ENCODE measurements around the gene PHLDA1. TPM values are rescaled to one million over a fixed set of nuclear protein-coding genes. Genes with fewer than 3 reads are reported as not detected.

Gene PHLDA1
- total and polyA plus RNA-seq, 2 of the 13 experiments (the other 11 are each of a cell fraction or from before 2014, with no cell fraction given) = 33.8 to 41.0 TPM

DNA sequence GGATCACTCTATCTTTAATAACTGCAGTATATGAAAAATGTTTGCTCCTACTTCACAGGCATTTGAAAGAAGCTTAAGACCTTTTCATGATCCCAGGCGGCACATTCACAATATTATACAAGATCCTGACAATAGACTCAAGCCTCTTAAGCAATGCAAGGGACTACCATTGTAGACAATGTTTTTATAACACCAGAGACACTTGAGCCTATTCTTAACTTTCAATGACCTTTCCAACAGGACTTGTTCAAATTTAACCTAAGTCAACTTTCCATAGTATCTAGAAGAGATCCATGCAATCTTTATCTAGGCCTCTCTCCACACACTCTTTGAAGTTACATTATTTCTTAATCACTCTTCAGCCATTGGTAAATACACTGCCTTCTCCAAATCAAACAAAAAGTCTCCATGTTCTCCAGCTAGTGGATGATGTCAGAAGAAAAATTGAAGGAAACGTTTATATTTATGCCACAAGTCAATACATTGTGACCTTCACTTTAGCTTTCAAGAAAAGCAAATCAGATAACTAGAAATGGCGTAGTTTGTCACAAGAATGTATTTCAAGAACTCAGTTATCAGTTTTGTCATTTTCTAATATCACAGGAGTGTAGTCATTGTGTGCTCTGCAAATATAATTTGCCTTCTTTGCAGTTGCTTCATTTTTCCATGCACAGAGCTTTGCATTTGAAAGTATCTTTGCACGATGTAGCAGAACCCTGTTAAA is 41.2 kb downstream of the PHLDA1 start (continued):
- TF ChIP-seq, protein P1, sequence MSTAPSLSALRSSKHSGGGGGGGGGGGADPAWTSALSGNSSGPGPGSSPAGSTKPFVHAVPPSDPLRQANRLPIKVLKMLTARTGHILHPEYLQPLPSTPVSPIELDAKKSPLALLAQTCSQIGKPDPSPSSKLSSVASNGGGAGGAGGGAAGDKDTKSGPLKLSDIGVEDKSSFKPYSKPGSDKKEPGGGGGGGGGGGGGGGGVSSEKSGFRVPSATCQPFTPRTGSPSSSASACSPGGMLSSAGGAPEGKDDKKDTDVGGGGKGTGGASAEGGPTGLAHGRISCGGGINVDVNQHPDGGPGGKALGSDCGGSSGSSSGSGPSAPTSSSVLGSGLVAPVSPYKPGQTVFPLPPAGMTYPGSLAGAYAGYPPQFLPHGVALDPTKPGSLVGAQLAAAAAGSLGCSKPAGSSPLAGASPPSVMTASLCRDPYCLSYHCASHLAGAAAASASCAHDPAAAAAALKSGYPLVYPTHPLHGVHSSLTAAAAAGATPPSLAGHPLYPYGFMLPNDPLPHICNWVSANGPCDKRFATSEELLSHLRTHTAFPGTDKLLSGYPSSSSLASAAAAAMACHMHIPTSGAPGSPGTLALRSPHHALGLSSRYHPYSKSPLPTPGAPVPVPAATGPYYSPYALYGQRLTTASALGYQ (CRISPR knock-in tag; IDR thresholded peaks at IDR 0.05) = peak; percentile 96
- TF ChIP-seq, protein P2, sequence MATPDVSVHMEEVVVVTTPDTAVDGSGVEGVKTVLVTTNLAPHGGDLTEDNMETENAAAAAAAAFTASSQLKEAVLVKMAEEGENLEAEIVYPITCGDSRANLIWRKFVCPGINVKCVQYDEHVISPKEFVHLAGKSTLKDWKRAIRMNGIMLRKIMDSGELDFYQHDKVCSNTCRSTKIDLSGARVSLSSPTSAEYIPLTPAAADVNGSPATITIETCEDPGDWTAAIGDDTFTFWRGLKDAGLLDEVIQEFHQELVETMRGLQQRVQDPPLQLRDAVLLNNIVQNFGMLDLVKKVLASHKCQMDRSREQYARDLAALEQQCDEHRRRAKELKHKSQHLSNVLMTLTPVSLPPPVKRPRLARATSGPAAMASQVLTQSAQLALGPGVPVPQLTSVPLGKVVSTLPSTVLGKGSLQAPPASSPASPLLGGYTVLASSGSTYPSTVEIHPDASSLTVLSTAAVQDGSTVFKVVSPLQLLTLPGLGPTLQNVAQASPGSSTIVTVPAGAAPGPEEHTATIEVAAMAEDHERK (CRISPR knock-in tag; IDR thresholded peaks at IDR 0.05; ENCODE audit: low read depth) = no peak
- TF ChIP-seq ZC3H4 (CRISPR knock-in tag; IDR thresholded peaks at IDR 0.05; ENCODE audit: borderline replicate concordance) (no peak), KLF16 (CRISPR knock-in tag; IDR thresholded peaks at IDR 0.05) (peak in 1 of 2 experiments; percentile 90; a peak in 2 of 4 replicates), TCF12 (IDR thresholded peaks at IDR 0.05) (no peak), TCF12 (CRISPR knock-in tag; IDR thresholded peaks at IDR 0.05) (peak; percentile 96; the same call in 1 of the 2 replicates), HNRNPUL1 (IDR thresholded peaks at IDR 0.05; ENCODE audit: low read depth, low read length) (no peak), GATA4 (IDR thresholded peaks at IDR 0.05; ENCODE audit: borderline replicate concordance, low read depth) (peak; percentile 96), RELA (CRISPR knock-in tag; IDR thresholded peaks at IDR 0.05) (no peak), ZNF225 (CRISPR knock-in tag; IDR thresholded peaks at IDR 0.05) (no peak), ZNF33B (CRISPR knock-in tag; IDR thresholded peaks at IDR 0.05) (no peak), TBX3 (IDR thresholded peaks at IDR 0.05; ENCODE audit: borderline replicate concordance) (peak; percentile 94), JUN (CRISPR knock-in tag; IDR thresholded peaks at IDR 0.05) (peak; percentile 97), MXD4 (CRISPR knock-in tag; IDR thresholded peaks at IDR 0.05) (no peak), ZNF607 (CRISPR knock-in tag; IDR thresholded peaks at IDR 0.05; ENCODE audit: borderline replicate concordance) (no peak), ZNF3 (CRISPR knock-in tag; IDR thresholded peaks at IDR 0.05) (0 out of 2 replicates have a peak, but pooled peaks have one; percentile 20), POLR2AphosphoS2 (IDR thresholded peaks at IDR 0.05; ENCODE audit: low read depth, low read length) (no peak), TAF15 (IDR thresholded peaks at IDR 0.05; ENCODE audit: low read depth, low read length, poor library complexity, severe bottlenecking) (no peak), ZNF260 (CRISPR knock-in tag; IDR thresholded peaks at IDR 0.05; ENCODE audit: borderline replicate concordance, low read depth) (no peak)
- TF ChIP-seq, protein P3, sequence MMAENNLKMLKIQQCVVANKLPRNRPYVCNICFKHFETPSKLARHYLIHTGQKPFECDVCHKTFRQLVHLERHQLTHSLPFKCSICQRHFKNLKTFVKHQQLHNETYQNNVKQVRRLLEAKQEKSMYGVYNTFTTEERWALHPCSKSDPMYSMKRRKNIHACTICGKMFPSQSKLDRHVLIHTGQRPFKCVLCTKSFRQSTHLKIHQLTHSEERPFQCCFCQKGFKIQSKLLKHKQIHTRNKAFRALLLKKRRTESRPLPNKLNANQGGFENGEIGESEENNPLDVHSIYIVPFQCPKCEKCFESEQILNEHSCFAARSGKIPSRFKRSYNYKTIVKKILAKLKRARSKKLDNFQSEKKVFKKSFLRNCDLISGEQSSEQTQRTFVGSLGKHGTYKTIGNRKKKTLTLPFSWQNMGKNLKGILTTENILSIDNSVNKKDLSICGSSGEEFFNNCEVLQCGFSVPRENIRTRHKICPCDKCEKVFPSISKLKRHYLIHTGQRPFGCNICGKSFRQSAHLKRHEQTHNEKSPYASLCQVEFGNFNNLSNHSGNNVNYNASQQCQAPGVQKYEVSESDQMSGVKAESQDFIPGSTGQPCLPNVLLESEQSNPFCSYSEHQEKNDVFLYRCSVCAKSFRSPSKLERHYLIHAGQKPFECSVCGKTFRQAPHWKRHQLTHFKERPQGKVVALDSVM (CRISPR knock-in tag; IDR thresholded peaks at IDR 0.05) = no peak
- TF ChIP-seq, protein P4, sequence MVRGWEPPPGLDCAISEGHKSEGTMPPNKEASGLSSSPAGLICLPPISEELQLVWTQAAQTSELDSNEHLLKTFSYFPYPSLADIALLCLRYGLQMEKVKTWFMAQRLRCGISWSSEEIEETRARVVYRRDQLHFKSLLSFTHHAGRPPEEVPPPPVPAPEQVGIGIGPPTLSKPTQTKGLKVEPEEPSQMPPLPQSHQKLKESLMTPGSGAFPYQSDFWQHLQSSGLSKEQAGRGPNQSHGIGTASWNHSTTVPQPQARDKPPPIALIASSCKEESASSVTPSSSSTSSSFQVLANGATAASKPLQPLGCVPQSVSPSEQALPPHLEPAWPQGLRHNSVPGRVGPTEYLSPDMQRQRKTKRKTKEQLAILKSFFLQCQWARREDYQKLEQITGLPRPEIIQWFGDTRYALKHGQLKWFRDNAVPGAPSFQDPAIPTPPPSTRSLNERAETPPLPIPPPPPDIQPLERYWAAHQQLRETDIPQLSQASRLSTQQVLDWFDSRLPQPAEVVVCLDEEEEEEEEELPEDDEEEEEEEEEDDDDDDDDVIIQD (CRISPR knock-in tag; IDR thresholded peaks at IDR 0.05; ENCODE audit: low read depth) = peak; percentile 85
